ENCODE results near the gene NKIRAS1. TPM values are rescaled to one million over a fixed set of nuclear protein-coding genes. Genes with fewer than 3 reads are reported as not detected.

Gene NKIRAS1
- total RNA-seq, 1 experiment from 2014 or later, result 23.0 TPM

DNA sequence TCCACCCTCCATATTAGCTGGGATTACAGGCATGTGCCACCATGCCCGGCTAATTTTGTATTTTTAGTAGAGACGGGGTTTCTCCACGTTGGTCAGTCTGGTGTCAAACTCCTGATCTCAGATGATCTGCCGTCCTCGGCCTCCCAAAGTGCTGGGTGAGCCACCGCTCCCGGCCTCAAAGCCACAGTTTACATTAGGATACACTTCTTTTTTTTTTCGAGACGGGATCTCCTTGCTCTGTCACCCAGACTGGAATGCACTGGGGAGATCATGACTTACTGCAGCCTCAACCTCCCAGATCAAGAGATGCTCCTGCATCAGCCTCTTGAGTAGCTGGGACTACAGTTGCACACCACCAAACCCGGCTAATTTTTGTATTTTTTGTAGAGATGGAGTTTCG is 25.8 kb upstream of the NKIRAS1 start:
- H3K9me3 ChIP-seq (ENCODE audit: low read depth, low read length, poor library complexity, severe bottlenecking), result no peaks in the 10 kb centered on the region
- intact Hi-C loops (cut with micrococcal nuclease; ENCODE audit: unreplicated experiment), result no loop called here
- no peak for TF ChIP-seq EZH2 (IDR thresholded peaks at IDR 0.05; ENCODE audit: borderline replicate concordance, low read depth, low read length, poor library complexity, severe bottlenecking)
- TF ChIP-seq CTCF (conservative IDR thresholded peaks at IDR 0.05; ENCODE audit: low read depth, low read length), result no peak
- peaks cover 7% of the 10 kb centered on the region for H3K4me1 ChIP-seq (ENCODE audit: insufficient read depth, low read length, poor library complexity, severe bottlenecking)
- DNase-seq (ENCODE audit: low spot score), result no peak
- ChIA-PET CTCF (no interaction called here), POLR2A (ENCODE audit: low non-redundant PET) (no interaction called here)
- H3K36me3 ChIP-seq (ENCODE audit: insufficient read depth, low read length, poor library complexity, severe bottlenecking), result no peaks in the 10 kb centered on the region
- H3K27ac ChIP-seq (ENCODE audit: low read depth, low read length, poor library complexity, severe bottlenecking), result no peak overlapping the region
- no TSS peak for BruUV-seq (replicated peaks)
- no peaks in the 10 kb centered on the region for H3K27me3 ChIP-seq (replicated peaks; ENCODE audit: insufficient read depth, low read depth, low read length, poor library complexity)
- no peak overlapping the region for H3K4me3 ChIP-seq (ENCODE audit: low read depth, low read length, poor library complexity, severe bottlenecking)

DNA sequence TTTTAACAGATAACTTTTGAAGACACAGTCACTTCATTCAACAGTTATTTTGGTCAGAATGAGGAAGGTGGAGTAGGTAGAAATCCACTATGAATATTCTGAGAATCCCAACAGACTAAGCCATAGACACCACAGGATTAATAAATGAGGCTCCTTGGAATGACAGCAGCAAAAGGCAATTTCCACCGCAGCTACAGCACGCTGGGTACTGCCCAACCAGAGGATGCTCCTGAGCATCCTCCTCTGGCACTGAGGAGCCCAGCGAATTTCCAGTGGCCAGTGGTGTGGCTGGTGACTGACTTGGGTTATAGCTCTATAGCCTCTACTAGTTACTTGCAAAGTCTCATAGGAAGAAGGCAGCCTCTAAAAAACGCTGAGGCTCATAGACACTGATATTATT is 24.6 kb upstream of the NKIRAS1 start:
- TF ChIP-seq CTCF (conservative IDR thresholded peaks at IDR 0.05; ENCODE audit: low read depth, low read length), result no peak
- TF ChIP-seq EZH2 (IDR thresholded peaks at IDR 0.05; ENCODE audit: borderline replicate concordance, low read depth, low read length, poor library complexity, severe bottlenecking), result no peak
- Histone ChIP-seq H3K9me3 (ENCODE audit: low read depth, low read length, poor library complexity, severe bottlenecking) (no peaks in the 10 kb centered on the region), H3K36me3 (ENCODE audit: insufficient read depth, low read length, poor library complexity, severe bottlenecking) (no peaks in the 10 kb centered on the region), H3K4me3 (ENCODE audit: low read depth, low read length, poor library complexity, severe bottlenecking) (no peak overlapping the region), H3K27ac (ENCODE audit: low read depth, low read length, poor library complexity, severe bottlenecking) (no peak overlapping the region), H3K27me3 (replicated peaks; ENCODE audit: insufficient read depth, low read depth, low read length, poor library complexity) (no peaks in the 10 kb centered on the region), H3K4me1 (ENCODE audit: insufficient read depth, low read length, poor library complexity, severe bottlenecking) (peaks cover 1% of the 10 kb centered on the region)
- no peak for DNase-seq (ENCODE audit: low spot score)
- ChIA-PET CTCF (no interaction called here), POLR2A (ENCODE audit: low non-redundant PET) (no interaction called here)
- BruUV-seq (replicated peaks), result no TSS peak
- intact Hi-C loops (cut with micrococcal nuclease; ENCODE audit: unreplicated experiment), result no loop called here

DNA sequence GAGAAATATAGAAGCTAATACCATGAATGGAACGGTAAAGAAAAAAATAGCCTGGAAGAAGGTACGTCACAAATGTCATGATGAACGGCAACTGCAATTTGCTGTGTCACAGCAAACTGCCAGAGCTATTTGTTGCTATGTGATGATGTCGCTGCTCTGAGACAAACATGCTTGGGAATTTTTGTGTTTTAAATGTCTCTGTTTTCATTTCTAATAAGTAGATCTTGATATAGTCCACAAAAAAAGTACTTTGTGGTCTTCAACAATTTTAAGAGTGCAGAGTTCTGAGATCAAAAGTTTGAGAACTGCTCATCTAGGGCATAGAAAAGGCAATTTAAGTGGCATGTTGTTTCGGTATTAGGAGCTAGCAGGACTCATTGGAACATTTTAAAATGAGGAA is 24.0 kb upstream of the NKIRAS1 start:
- Histone ChIP-seq H3K27me3 (replicated peaks; ENCODE audit: insufficient read depth, low read depth, low read length, poor library complexity) (no peaks in the 10 kb centered on the region), H3K9me3 (ENCODE audit: low read depth, low read length, poor library complexity, severe bottlenecking) (no peaks in the 10 kb centered on the region), H3K36me3 (ENCODE audit: insufficient read depth, low read length, poor library complexity, severe bottlenecking) (no peaks in the 10 kb centered on the region), H3K27ac (ENCODE audit: low read depth, low read length, poor library complexity, severe bottlenecking) (no peak overlapping the region), H3K4me3 (ENCODE audit: low read depth, low read length, poor library complexity, severe bottlenecking) (no peak overlapping the region), H3K4me1 (ENCODE audit: insufficient read depth, low read length, poor library complexity, severe bottlenecking) (no peaks in the 10 kb centered on the region)
- no TSS peak for BruUV-seq (replicated peaks)
- intact Hi-C loops (cut with micrococcal nuclease; ENCODE audit: unreplicated experiment), result no loop called here
- ChIA-PET CTCF (no interaction called here), POLR2A (ENCODE audit: low non-redundant PET) (no interaction called here)
- no peak for DNase-seq (ENCODE audit: low spot score)
- TF ChIP-seq CTCF (conservative IDR thresholded peaks at IDR 0.05; ENCODE audit: low read depth, low read length), result no peak
- TF ChIP-seq EZH2 (IDR thresholded peaks at IDR 0.05; ENCODE audit: borderline replicate concordance, low read depth, low read length, poor library complexity, severe bottlenecking), result no peak
